OCI-LY7 (cell line): ENCODE data around the gene TXNIP.

Experiments used
- CTCF ChIP-seq: fragments of 200-600 bp; sonication (generic); conservative IDR thresholded peaks from 2 replicates; pipeline ENCODE4 v1.5.1; 2014; ENCODE audit warnings: mild to moderate bottlenecking, antibody characterized with exemption, low read length, moderate library complexity, mixed read lengths
- EZH2phosphoT487 ChIP-seq: fragments of 200-600 bp; sonication (generic); IDR thresholded peaks from 2 replicates; pipeline ENCODE4 v1.6.1; 2018; ENCODE audit warnings: low read depth, borderline replicate concordance, mild to moderate bottlenecking, mixed run types, antibody characterized with exemption, low read length, moderate library complexity, mixed read lengths

GRCh38 chr1:145961109-145961424, 35.3 kb downstream of the TXNIP start:
- TF ChIP-seq CTCF = no peak
- TF ChIP-seq EZH2phosphoT487 = no peak
